RKO (cell line): Measurements from ENCODE around the gene PTTG1IP2.
A peak's percentile ranks its signal among the peaks of the same experiment; 100 is the strongest.
"Not testable (repeated sequence)": the region's sequence is repeated elsewhere in the genome, so short reads cannot be mapped to it uniquely, and the experiment has no call there.

Experiments
- DNase-seq: peaks from one replicate; pipeline ENCODE4 v3.0.0-alpha.2; 2016; ENCODE audit warnings: low spot score

Gene PTTG1IP2

DNA sequence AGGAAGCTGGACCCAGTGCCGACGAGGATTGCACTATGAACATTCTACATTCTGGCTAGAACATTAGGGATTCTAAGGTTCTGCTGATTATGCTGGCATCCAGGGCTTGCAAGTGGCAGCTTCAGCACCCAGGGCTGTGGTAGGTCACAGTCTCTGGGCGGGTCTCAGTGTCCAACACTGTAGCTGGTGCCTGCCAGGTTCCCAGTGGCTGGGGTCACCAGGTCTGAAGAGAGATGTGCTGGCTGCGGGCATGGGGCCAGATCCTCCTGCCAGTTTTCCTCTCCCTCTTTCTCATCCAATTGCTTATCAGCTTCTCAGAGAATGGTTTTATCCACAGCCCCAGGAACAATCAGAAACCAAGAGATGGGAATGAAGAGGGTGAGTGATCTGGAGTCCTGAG is at the start of gene PTTG1IP2:
PTTG1IP2 (plus strand) TSS at position 86 of the 400 bp plus-strand sequence; CDS start at position 234, 148 bp downstream.
- DNase-seq: no peak

DNA sequence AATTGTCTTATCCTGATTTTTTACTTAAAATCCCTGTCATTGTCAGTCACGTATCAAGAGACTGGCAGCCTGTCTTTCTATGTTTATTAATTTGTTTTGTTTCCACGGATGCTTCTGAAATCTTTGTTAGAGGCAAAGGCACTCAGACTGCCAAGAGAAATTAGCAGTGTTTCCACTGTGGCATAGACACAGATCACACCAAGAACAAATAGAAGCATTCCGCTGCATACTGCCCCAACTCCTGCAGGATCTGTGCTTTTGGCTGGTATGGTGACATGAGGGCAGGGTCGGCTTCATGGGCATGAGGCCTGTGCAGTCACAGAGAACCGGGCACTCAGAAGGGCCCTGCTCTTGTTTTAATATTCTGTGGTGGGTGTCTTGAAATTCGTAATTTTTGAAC is 47.8 kb upstream of the PTTG1IP2 start:
- no peak for DNase-seq

DNA sequence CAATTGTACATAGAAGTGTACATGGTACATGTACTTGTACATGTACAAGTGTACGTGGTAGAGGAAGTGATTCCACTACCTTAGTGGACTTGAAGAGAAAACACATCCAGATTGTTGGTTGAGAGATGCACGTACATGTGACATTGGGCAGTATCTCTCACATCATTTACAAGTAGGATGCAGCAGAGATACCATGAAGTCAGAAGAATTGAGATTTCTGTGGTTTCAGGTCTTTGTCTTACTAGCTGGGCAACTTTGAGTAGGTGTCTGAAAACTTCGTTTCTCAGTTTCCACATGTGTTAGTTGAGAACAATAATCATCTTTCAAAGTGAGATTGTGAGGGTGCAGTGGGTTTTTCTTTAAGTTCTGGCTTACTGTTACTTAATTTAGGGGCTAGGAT is 44.7 kb upstream of the PTTG1IP2 start:
- DNase-seq: no peak

DNA sequence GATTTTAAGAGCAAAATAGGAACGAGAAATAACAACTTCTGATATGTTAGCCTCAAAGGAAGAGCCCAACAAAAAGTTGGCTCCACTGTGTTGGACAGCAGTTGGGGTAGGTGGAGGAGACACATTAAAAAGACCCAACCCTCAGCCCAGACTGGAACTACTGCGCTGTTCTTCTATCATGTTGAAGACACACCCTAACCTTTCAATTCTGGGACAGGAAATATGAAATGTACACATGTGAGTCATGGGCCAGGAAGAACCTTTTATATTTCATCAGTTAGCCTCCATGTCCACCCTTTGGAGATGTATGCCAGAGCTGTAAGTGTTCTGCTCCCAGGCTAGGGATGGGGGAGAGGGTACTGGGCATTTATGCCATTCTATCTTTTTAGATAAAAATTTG is 44.1 kb upstream of the PTTG1IP2 start:
- no peak for DNase-seq

DNA sequence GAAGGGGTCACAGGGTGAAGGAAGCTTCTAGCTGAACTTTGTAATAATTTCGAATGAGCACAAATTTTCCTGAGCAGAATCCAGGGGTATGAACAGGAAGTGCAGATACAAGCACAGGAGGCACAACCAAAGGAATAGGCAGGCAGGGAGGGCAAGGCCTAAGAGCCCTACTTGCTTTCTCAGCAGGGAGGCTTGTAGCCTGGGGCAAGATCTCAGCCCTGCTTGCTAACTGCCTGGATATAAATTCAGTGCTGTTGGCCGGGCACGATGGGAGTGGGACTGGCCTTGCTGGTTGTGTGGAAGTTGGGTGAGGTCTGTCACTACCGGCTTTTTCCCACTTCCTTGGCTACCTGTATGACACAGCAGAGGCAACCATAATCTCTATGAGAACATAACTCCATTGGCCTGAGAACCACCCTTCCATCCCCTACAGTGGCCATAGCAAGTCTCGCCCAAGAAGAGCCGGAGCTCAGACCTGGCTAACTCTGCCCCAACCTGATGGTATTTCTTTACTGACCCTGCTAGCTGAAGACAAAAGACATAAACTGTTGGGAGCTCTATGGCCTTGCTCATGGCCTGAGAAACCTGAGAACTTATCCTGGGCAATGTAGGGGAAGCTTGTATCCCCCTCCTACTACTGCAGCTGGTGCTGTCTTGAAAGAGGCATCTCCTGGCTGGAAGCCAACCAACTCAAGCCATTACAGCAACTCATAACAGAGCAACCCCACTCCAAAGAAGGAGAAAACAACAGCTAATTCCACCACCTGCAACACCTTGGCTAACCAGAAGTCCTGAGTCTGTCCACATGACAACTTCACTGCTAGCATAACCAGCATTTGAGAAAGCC is 38.6 kb upstream of the PTTG1IP2 start:
- DNase-seq: no peak

DNA sequence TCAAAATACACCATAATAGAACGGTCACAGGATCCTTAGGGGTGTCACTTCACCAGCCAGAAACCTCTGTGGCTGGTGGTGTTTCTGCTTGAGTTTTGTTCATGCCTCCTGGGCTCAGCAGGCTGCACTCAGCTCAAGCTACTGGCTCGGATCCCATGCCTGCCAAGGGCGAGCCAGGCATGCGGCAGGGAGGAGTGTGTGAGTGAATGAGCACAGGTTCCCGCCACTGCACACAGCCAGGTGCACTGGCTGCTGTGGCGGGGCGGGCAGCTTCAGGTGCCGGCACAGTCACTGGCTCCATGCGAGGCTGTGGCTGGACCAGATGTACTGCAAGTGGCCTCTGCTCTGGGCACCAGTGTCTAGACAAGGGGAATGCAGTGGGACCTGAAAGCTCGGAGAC is 36.7 kb upstream of the PTTG1IP2 start:
- no peak for DNase-seq

DNA sequence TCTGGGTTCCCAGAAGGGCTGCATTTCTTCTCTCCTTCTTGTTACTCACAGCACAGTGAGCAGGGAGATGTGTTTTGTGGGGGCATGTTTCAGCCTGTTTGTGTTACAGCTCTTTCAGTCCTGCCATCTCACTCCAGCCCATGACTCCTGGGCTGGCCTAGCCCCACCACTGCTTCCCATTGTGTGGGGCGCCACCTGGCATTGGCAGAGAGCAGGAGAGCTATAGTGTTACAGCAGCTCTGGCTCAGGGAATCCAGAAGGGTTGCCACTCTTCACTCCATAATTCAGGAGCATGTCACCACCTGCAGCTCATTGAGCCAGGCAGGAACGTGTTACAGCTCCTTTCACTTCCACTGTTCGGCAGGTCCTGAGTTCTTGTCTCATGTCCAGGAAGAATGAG is 36.2 kb upstream of the PTTG1IP2 start:
- DNase-seq: no peak

DNA sequence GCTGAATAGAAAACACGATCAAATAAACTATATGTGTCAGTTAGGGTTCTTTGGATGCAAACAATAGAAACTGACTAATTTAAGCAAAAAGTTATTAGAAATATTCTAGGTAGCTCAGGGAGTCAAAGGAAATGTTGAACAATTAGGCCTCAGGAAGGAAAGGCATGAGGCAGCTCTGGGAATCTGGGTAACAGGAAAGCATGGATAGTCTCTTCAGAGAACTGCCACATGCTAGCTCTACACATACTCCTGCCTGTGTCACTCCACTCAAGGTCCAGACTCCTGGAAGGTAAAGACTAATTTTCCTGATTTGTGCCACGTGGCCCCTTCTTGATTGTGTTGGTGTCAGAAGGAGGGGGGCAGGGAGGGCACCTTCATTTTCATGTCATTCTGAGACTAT is 23.8 kb upstream of the PTTG1IP2 start:
- DNase-seq: no peak

DNA sequence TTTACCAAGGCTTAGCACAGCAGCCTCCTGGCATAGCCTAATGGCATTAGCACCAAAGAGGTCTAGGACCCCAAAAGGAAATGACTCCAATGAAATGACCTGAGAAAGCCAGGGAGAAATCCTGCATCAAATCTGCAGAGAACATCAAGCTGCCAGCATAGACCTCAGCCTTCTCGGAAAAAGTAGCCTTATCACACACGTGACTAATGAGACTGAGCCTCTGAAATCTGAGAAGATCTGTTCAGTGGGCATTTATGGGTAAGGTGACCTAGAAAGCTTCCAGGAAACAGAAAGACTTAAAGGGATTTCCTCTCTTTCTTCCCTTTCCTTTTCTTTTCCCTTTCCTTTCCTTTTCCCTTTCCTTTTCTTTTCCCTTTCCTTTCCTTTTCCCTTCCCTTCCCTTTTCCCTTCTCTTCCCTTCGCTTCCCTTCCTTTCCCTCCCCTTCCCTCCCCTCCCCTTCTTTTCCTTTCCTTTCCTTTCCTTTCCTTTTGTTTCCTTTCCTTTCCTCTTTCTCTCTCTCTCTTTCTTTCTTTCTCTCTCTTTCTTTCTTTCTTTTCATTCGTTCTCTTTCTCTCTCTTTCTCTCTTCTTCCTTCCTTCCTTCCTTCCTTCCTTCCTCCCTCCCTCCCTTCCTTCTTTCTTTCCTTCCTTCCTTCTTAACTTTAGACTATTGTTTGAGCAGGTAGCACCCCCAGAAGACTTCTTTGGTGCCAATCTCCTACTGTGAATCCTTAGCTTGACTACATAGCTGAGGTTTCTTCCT is 23.1 kb upstream of the PTTG1IP2 start:
- DNase-seq: no peak

DNA sequence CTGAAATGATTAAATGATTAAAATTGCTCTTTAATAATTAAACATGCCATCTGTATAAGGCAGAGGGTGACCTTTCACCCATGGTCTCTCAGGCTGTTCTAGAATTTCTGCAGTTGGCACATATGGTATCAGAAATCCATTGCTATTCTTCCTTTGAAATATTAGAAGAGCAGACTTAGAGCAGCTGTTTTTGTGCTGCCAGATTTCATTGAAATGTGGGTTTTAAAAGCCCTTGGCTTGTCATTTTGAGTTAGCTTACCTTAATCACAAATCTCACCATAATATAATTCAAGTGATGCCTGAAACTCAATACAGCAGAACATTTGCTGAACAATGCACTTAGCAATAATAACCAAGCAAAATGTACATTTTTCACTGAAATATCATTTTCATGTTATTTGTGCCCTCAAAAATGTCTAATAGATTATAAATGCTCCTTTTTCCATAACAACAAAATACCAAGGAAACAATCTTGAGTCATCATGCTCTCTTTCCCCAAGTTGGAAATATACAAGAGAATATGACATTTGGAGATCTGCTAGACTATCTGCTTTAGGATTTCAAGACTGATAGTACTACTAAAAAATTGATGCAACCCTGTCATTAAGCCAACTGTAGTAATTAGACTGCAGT is 16.1 kb upstream of the PTTG1IP2 start:
- no peak for DNase-seq

DNA sequence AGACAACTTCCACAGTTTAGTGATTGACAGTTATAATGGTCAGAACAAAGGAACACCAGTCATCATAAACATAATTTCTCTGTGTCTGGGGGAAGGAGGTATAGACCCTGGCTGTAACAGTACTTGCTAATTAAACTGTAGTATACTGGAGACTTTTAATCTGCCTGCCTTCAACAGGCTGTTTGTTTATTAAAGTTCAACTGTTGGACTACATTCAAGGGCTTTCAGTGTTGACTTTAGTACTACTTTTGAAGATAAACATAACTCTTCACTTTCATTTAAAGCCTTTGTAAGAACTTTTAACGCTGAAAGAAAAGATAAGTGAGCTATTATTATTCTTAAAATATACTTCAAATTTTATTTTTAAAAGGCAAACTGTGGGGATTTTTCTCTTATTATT is 15.5 kb upstream of the PTTG1IP2 start:
- no peak for DNase-seq

DNA sequence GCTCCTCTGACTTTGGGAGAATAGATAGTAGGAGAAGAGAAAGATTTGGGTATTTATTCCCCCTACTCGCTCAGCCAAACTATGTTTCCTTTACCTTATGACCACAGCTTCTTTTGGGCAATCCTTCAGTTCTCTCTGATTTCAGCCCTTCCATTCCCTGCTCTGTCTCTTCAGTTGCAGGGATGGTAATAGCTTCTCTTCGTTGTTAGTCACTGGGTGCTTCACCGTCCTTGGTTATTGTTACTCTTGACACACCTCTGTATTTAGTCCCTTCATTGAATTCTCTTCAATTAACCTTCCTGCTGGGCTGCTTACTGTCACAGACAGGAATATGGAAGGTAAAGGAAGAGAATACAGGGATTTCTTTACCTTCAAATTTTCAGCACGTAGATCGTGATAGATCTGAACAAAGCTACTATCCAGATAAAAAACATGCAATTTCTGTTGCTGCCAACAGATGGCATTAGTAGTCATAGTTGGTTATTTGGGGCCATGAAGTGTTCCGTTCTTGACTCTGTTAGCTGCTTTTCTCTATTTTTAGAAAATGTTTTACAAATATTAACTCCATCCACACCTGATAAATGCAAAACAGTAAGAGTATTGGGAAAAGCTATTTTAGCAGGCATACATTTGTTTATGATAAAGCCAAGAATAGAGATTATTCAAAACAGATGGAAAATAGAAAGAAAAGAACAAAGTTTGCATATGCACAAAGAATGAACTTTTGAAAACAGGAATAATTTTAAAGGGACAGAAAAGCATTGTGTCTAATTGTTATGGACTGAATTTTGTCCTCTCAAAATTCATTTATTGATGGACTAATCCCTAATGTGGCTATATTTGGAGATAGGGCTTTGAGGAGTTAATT is 14.0 kb upstream of the PTTG1IP2 start:
- peak; percentile 71 for DNase-seq

DNA sequence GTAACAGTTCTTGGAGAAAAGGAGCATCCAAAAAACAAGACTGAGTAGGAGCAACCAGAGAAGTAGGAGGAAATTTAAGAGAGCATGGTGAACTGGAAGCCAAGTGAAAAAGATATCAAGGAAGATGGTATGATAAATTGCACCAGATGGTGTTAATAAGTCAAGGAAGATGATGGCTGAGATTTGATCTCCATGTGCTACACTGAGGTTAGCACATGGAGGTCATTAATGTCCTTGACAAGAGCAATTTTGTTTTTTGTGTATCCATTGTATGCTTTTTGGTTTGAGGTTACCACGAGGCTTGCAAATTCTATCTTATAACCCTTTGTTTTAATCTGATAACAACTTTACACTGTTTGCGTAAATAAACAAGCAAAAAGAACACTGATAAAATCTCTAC is 11.3 kb upstream of the PTTG1IP2 start:
- DNase-seq: no peak

DNA sequence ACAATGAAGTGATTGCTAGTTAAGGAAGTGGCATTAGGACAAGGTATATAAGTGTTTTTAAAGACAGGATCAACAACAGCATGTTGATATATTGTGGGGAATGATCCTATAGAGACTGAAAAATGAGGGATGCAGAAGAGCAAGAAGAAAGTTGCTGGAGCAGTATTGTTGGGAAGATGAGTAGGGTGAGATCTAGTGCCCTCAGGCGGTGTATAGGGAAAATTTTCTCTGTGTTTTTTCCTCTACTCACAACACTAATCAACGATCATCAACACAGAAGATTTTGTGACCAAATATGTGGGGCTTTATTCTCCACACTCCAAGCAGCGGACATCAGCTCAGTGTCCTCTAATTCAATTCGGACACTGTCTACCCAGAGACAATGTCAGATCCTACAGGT is 9.6 kb upstream of the PTTG1IP2 start:
- DNase-seq: peak; percentile 40

DNA sequence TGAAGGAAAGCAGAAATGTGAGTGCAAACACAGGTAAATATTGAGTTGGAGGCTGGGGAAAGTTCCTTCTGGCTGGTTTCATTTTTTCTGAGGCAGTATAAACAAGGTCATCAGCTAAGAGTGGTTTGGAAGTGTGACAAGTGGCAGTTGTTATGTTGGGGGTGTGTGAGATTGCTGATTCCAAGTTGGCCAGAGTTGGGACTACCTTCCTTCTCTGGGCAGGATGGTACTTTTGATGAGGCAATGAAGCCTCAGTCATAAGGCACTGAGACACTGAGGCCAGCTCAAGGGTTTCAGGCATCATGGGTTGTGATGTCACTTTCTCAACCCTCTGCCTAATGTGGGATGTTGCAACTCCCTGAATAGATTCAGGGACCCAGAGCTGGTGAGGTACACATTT is 8.2 kb upstream of the PTTG1IP2 start:
- DNase-seq: no peak

DNA sequence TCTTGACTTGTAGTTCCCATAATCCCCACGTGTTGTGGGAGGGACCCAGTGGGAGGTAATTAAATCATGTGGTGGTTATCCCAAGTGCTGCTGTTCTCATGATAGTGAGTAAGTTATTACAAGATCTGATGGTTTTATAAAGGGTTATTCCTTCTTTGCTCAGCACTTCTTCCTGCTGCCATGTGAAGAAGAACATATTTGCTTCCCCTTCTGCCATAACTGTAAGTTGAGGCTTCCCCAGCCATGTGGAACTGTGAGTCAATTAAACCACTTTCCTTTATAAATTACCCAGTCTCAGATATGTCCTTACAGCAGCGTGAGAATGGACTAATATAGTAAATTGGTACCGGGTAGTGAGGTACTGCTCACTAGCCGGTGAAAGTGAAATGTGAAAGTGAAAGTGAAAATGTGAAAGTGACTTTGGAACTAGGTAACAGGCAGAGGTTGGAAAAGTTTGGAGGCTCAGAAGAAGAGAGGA is 6.2 kb upstream of the PTTG1IP2 start:
- DNase-seq: not testable (repeated sequence)

DNA sequence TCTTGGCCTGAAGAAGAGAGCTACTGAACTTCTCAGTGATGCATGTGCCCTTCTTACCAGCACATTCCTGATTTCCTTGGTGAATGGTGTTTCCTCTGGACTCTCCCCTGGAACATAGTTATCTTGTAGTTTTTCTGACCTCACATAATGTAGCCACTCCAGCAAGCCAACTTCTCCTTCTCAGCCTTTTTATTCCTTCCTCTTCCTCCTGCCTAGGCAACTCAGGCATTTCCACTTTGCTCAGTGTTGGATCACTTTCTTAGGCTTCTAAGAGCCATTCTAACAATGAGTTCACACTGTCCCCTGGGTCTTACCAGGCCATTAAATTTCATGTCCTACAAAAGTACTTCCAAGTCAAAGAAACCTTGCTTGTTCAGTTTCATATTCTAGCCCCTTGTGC is 3.6 kb upstream of the PTTG1IP2 start:
- no peak for DNase-seq

DNA sequence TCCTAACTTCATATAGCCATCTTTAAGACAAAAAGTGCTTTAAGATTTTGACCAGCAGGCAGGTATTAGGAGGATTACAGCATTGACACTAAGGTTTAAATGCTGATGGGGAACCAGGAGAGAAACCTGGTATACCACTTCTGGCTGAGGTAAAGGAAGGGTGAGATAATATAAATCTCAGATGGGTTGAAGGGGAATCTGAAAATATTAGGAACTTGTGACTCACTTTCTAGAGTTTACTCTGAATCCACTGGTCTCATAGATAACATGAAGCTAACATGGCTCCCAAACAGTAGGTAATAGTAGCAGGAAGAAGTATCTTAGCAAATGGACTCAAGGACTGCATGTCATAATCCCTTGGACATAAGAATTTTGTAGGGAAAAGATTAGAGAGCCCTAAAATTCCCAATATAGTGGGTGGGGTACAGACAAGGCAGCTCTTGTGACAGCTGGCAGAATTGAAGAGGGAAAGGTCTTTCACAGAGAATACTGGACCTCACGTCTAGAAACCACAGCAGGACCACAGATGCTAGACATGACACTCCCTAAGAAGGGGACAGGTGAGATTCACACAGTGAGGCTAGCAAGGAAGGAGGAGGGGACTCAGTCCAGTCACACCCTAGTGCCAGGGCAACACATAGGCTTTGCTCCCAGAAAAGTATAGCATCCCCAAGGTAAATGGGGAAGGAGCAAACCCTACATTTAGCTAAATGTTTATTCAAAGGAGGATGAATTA is 3.5 kb downstream of the PTTG1IP2 start:
- no peak for DNase-seq

DNA sequence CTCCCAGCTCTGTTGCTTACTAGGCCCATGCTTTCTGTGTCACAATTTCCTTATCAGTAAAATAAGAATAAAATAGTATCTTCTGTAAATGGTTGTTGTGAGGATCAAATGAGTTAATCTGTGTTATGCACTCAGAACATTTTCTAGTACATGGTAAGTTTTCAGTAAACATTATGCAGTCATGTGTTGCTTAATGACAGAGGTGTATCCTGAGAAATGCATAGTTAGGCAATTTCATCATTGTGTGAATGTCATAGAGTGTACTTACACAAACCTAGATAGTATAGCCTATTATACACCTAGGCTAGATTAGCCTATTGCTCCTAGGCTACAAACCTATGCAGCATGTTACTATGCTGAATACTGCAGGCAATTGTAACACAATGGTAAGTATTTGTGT is 4.4 kb downstream of the PTTG1IP2 start:
- DNase-seq: no peak

DNA sequence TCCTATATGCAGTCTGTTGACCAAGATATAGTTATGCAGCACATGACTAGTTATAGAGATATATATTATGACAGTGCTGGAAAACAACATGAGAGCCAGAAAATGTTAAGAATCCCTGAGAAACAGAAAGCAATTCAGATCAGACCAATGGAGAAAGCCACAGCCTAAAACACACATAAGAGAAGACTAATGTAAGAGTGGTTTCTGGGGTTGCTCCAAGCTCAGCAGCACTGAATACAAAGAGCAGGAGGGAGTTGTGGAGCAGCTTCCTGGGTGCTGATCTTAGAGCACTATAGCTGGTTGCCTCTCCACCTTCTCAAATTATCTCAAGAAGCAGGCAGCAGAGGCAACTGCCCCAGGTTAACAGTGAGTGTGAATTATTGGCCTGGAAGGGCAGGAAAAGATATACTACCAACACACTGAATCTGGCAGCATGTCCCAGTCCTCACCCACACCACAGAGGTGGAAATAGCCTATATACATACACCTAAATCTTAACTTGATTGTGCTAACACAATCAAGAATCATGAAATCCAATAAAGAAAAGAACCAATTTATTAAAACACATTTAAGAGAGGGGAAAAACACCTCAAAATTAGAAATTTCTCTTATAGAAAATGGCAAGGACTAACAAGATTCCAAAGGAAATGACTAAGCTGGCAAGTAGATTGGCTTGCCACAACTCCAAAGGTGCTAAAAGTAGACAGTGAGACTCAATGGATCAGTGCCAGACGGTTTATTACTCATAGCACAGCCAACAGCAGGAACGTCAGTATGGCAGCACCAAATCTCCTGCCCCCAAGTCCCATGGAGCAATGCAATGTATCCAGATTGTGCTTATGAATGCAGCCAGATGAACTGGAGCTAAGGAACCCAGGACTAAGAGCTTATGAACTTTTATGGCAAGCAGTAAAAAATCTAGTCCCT is 5.1 kb downstream of the PTTG1IP2 start:
- peak; percentile 90 for DNase-seq
